A549 (cell line): ENCODE measurements around the gene POU1F1. TPM values are rescaled to one million over a fixed set of nuclear protein-coding genes. Genes with fewer than 3 reads are reported as not detected.
A peak's percentile ranks its signal among the peaks of the same experiment; 100 is the strongest.

Experiments
- ATAC-seq, 2 experiments: fragments of 200-7000 bp in 1 of 2; fragments of >200 bp in 1 of 2; cut with Nextera tagmentation in 1 of 2; cut with Tn5 transposase in 1 of 2; 3 replicates each; pipeline versions ENCODE4 v1.8.0 to v1.9.1; 2018 to 2020; ENCODE audit warnings: mild to moderate bottlenecking in 1 of 2, moderate library complexity in 1 of 2
- CTCF ChIA-PET: fragments of 300-600 bp; sonication (Branson Sonifier 250); formaldehyde crosslinking; extraction: SDS; loops from one replicate; lab custom pipeline; 2021; ENCODE audit warnings: antibody characterized with exemption, inconsistent platforms; lab: Yijun Ruan, JAX
- POLR2A ChIA-PET: fragments of 350-600 bp; formaldehyde crosslinking; extraction: SDS; loops from one replicate; lab custom pipeline; 2021; ENCODE audit warnings: antibody characterized with exemption, inconsistent platforms; lab: Yijun Ruan, JAX
- DNase-seq, 2 experiments: peaks; one replicate each; pipeline versions ENCODE4 v3.0.0 to v3.0.0-alpha.2; 2011 to 2016; ENCODE audit warnings: low read depth in 1 of 2, low spot score in 1 of 2
- FAIRE-seq: peaks from 2 replicates; lab custom pipeline; 2011; peaks lifted over from hg19 to GRCh38; lab: Jason Lieb, UNC
- H3K27ac ChIP-seq, 2 experiments: fragments of >200 bp; sonication (Bioruptor Twin); formaldehyde crosslinking; 3 replicates each; pipeline ENCODE4 v1.5.1; 2016 to 2017
- H3K4me1 ChIP-seq: fragments of >200 bp; sonication (Bioruptor Twin); formaldehyde crosslinking; 3 replicates; pipeline ENCODE4 v1.6.1; 2016
- H3K4me2 ChIP-seq: fragments of >200 bp; sonication (Bioruptor Twin); formaldehyde crosslinking; 3 replicates; pipeline ENCODE4 v1.6.1; 2016
- H3K4me3 ChIP-seq: fragments of >200 bp; sonication (Bioruptor Twin); formaldehyde crosslinking; 3 replicates; pipeline ENCODE4 v1.5.1; 2016
- H3K9me3 ChIP-seq: fragments of >200 bp; sonication (Bioruptor Twin); formaldehyde crosslinking; 3 replicates; pipeline ENCODE4 v1.6.1; 2016
- CEBPB ChIP-seq, 2 experiments: fragments of >200 bp in 1 of 2; sonication (Bioruptor Twin) in 1 of 2; formaldehyde crosslinking in 1 of 2; IDR thresholded peaks; 2 replicates each; pipeline ENCODE4 v1.6.1; 2012 to 2016
- CHD2 ChIP-seq: fragments of 150-350 bp; IDR thresholded peaks from 2 replicates; pipeline ENCODE4 v1.6.1; 2014; ENCODE audit warnings: low read length; ENCODE audit not compliant: partially characterized antibody
- ELK1 ChIP-seq: fragments of 150-350 bp; IDR thresholded peaks from 2 replicates; pipeline ENCODE4 v1.6.1; 2014; ENCODE audit warnings: low read depth, mild to moderate bottlenecking, low read length
- FOSB ChIP-seq: fragments of 250-450 bp; sonication (Bioruptor Pico); IDR thresholded peaks from 2 replicates; pipeline ENCODE4 v1.5.0; 2020; ENCODE audit warnings: mild to moderate bottlenecking, moderate library complexity
- FOSL2 ChIP-seq, 2 experiments: fragments of 450-650 bp in 1 of 2; fragments of >200 bp in 1 of 2; sonication (Bioruptor Twin) in 1 of 2; formaldehyde crosslinking; IDR thresholded peaks; 2 replicates each; pipeline versions ENCODE4 v1.5.0 to v1.6.1; 2016 to 2020; ENCODE audit warnings: mild to moderate bottlenecking in 1 of 2, moderate library complexity in 1 of 2
- FOXS1 ChIP-seq: fragments of 250-450 bp; sonication (Bioruptor Pico); IDR thresholded peaks from 2 replicates; pipeline ENCODE4 v1.5.0; 2020; ENCODE audit warnings: mild to moderate bottlenecking, moderate library complexity
- GATA3 ChIP-seq: IDR thresholded peaks from 2 replicates; pipeline ENCODE4 v1.6.1; 2012; ENCODE audit warnings: borderline replicate concordance
- HDAC2 ChIP-seq: fragments of 200-600 bp; sonication (generic); IDR thresholded peaks from 2 replicates; pipeline ENCODE4 v1.6.1; 2016
- HMGXB4 ChIP-seq: fragments of 250-450 bp; sonication (Bioruptor Pico); IDR thresholded peaks from 2 replicates; pipeline ENCODE4 v1.5.0; 2021; ENCODE audit warnings: mild to moderate bottlenecking, moderate library complexity, borderline replicate concordance
- HOXA7 ChIP-seq: fragments of 250-450 bp; sonication (Bioruptor Pico); IDR thresholded peaks from 2 replicates; pipeline ENCODE4 v1.5.0; 2020; ENCODE audit warnings: mild to moderate bottlenecking, moderate library complexity
- HOXB13 ChIP-seq: fragments of 250-450 bp; sonication (Bioruptor Pico); IDR thresholded peaks from 2 replicates; pipeline ENCODE4 v1.5.0; 2020; ENCODE audit warnings: low read depth, mild to moderate bottlenecking, moderate library complexity
- JUN ChIP-seq, 2 experiments: fragments of >200 bp; sonication (Bioruptor Twin); formaldehyde crosslinking; IDR thresholded peaks; 2 replicates in 1 of 2; 3 replicates in 1 of 2; pipeline ENCODE4 v1.6.1; 2016 to 2017
- KDM1A ChIP-seq: fragments of 200-600 bp; sonication (generic); IDR thresholded peaks from 2 replicates; pipeline ENCODE4 v1.6.1; 2016; ENCODE audit warnings: low read depth, mild to moderate bottlenecking
- KDM5A ChIP-seq: fragments of 200-600 bp; sonication (generic); IDR thresholded peaks from 2 replicates; pipeline ENCODE4 v1.6.1; 2016; ENCODE audit warnings: antibody characterized with exemption, mild to moderate bottlenecking
- MAZ ChIP-seq: fragments of 150-350 bp; IDR thresholded peaks from 2 replicates; pipeline ENCODE4 v1.6.1; 2014; ENCODE audit warnings: antibody characterized with exemption, low read depth, low read length, borderline replicate concordance
- NPAS2 ChIP-seq: fragments of 250-450 bp; sonication (Bioruptor Pico); IDR thresholded peaks from 2 replicates; pipeline ENCODE4 v1.8.0; 2022; ENCODE audit warnings: mild to moderate bottlenecking, moderate library complexity, borderline replicate concordance
- POLR2A ChIP-seq: IDR thresholded peaks from 2 replicates; pipeline ENCODE4 v1.6.1; 2012; ENCODE audit warnings: mild to moderate bottlenecking, low read length
- RFX5 ChIP-seq: fragments of 450-650 bp; IDR thresholded peaks from 2 replicates; pipeline ENCODE4 v1.7.1; 2014; ENCODE audit warnings: antibody characterized with exemption, mild to moderate bottlenecking, moderate library complexity
- TFCP2L1 ChIP-seq: fragments of 250-450 bp; sonication (Bioruptor Pico); IDR thresholded peaks from 2 replicates; pipeline ENCODE4 v1.5.0; 2021; ENCODE audit warnings: mild to moderate bottlenecking
- TP53 ChIP-seq: fragments of 250-450 bp; sonication (Bioruptor Pico); IDR thresholded peaks from 2 replicates; pipeline ENCODE4 v1.5.0; 2021; ENCODE audit warnings: mild to moderate bottlenecking, moderate library complexity
- ZC3H11A ChIP-seq: fragments of 450-650 bp; IDR thresholded peaks from 2 replicates; pipeline ENCODE4 v1.6.1; 2014; ENCODE audit warnings: antibody characterized with exemption, mild to moderate bottlenecking
- ZFP36 ChIP-seq: fragments of 450-650 bp; IDR thresholded peaks from 2 replicates; pipeline ENCODE4 v1.6.1; 2014; ENCODE audit warnings: borderline replicate concordance; ENCODE audit not compliant: partially characterized antibody
- ZNF302 ChIP-seq: fragments of 250-450 bp; sonication (Bioruptor Pico); IDR thresholded peaks from 2 replicates; pipeline ENCODE4 v1.9.0; 2021; ENCODE audit warnings: inconsistent platforms, mild to moderate bottlenecking, moderate library complexity
- ZSCAN20 ChIP-seq: fragments of 250-450 bp; sonication (Bioruptor Pico); IDR thresholded peaks from 2 replicates; pipeline ENCODE4 v1.8.0; 2022; ENCODE audit warnings: mild to moderate bottlenecking, moderate library complexity
- WGBS: methylation state at CpG from one replicate; pipeline ENCODE4 v1.1.6; 2017; ENCODE audit errors: missing lambda C conversion rate; 5-methylcytosine and 5-hydroxymethylcytosine counted together
- polyA plus RNA-seq, 4 experiments: library from polyadenylated mRNA; depleted of rRNA in 3 of 4; stranded (reverse); fragments of >200 nt; fragmentation: RNase III in 1 of 4; extraction: RNeasy Plus Mini Kit Qiagen cat#74134 plus additional on column Dnase treatment in 1 of 4; gene quantifications; 2 replicates in 3 of 4; 3 replicates in 1 of 4; pipeline ENCODE4 v1.2.3, GENCODE V29; 2011 to 2017
- TF ChIP-seq, protein P1 (sequence below): IDR thresholded peaks from 2 replicates; pipeline ENCODE4 v1.6.1; 2012; ENCODE audit warnings: low read depth, borderline replicate concordance
- TF ChIP-seq, protein P2 (sequence below): fragments of >200 bp; sonication (Bioruptor Twin); formaldehyde crosslinking; IDR thresholded peaks from 3 replicates; pipeline ENCODE4 v1.6.1; 2016
- TF ChIP-seq, protein P3 (sequence below): IDR thresholded peaks from 2 replicates; pipeline ENCODE4 v1.6.1; 2012

The POU1F1 gene
- polyA plus RNA-seq, 2 of the 4 experiments (the other 2 are of a cell fraction), result 0.59 TPM; not detected in 1

GRCh38 chr3:87272718-87273341 lies 3.6 kb downstream of the POU1F1 start:
- Histone ChIP-seq H3K4me2 (no peak overlapping the region), H3K9me3 (no peaks in the 10 kb centered on the region), H3K4me1 (no peaks in the 10 kb centered on the region), H3K27ac (no peak overlapping the region), H3K4me3 (no peak overlapping the region)
- FAIRE-seq (no peak), ATAC-seq (no peak), DNase-seq (no peak)
- TF ChIP-seq CEBPB (IDR thresholded peaks at IDR 0.05) (no peak), HDAC2 (no peak), CHD2 (no peak), JUN (IDR thresholded peaks at IDR 0.05) (no peak), KDM1A (no peak), ZC3H11A (no peak), RFX5 (no peak), TFCP2L1 (no peak), FOSB (CRISPR knock-in tag) (no peak), HMGXB4 (CRISPR knock-in tag) (no peak), ZSCAN20 (CRISPR knock-in tag) (no peak), MAZ (no peak), ELK1 (no peak), GATA3 (no peak)
- CTCF ChIA-PET, result interaction anchor here (1.9 kb wide), 1 partner anchor 12 kb away, joined by 4 read pairs; no protein-coding TSS in a partner anchor
- 89% methylated on average over 4 of the region's 4 CpGs for WGBS
- POLR2A ChIA-PET, result no interaction called here

DNA sequence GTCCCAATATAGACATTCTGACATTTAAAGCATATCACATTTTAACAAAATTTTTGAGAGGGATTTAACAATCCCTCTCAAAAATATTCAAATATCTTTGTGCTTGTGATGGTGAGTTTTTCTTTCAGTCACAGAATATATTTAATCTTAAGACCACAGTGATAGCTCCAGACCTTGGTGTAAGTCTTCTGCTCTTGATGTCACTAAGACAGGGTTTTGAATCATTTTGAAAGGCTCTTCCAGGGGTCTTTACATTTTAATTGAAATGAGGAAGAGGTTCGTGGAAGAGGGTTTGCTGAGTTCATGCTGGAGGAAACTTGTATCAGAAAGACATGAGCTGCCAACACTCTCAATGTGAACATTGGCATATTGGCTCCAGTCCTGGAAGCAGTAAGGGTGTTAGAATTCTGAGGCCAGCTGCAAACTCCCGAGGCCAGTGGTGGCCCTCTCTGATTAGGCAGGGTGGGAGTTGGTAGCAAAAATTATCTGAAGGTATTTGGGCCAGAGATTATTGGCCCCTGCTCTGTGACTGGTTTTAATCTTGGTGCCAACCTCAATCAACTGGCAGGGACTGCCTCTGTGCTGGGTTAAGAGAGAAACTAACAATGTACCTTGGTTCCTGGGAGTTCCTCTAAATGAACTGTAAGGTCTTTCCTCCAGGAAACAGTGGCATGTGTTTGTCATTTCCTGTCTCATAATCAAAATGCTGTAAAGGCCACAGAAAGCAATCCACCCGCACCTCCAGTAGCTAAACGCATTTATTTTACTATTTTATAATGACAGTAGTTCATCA lies 5.3 kb downstream of the POU1F1 start:
- ATAC-seq (no peak), DNase-seq (no peak), FAIRE-seq (no peak)
- ChIA-PET POLR2A (no interaction called here), CTCF (interaction anchor here (0.6 to 1.9 kb wide), 5 partner anchors 10 to 160 kb away, joined by 3 to 7 read pairs (median 3); no protein-coding TSS in a partner anchor)
- Histone ChIP-seq H3K4me3 (no peak overlapping the region), H3K4me1 (no peaks in the 10 kb centered on the region), H3K27ac (0 out of 6 replicates have a peak overlapping the region, but pooled peaks of 1 of the 2 experiments have one; percentile 10), H3K9me3 (no peaks in the 10 kb centered on the region), H3K4me2 (no peak overlapping the region)
- 76% methylated on average over 4 of the region's 4 CpGs for WGBS
- TF ChIP-seq HDAC2 (no peak), HOXB13 (no peak), NPAS2 (no peak), KDM1A (no peak), ZNF302 (CRISPR knock-in tag) (no peak), GATA3 (no peak), POLR2A (no peak), HOXA7 (CRISPR knock-in tag) (no peak), TP53 (CRISPR knock-in tag) (no peak), FOXS1 (no peak), ZC3H11A (no peak), FOSL2 (IDR thresholded peaks at IDR 0.05) (no peak), FOSL2 (CRISPR knock-in tag; IDR thresholded peaks at IDR 0.05) (no peak), ZFP36 (no peak), JUN (IDR thresholded peaks at IDR 0.05) (no peak), KDM5A (no peak)
- TF ChIP-seq, protein P1, sequence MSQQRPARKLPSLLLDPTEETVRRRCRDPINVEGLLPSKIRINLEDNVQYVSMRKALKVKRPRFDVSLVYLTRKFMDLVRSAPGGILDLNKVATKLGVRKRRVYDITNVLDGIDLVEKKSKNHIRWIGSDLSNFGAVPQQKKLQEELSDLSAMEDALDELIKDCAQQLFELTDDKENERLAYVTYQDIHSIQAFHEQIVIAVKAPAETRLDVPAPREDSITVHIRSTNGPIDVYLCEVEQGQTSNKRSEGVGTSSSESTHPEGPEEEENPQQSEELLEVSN, result no peak
- TF ChIP-seq, protein P2, sequence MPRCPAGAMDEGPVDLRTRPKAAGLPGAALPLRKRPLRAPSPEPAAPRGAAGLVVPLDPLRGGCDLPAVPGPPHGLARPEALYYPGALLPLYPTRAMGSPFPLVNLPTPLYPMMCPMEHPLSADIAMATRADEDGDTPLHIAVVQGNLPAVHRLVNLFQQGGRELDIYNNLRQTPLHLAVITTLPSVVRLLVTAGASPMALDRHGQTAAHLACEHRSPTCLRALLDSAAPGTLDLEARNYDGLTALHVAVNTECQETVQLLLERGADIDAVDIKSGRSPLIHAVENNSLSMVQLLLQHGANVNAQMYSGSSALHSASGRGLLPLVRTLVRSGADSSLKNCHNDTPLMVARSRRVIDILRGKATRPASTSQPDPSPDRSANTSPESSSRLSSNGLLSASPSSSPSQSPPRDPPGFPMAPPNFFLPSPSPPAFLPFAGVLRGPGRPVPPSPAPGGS, result no peak
- TF ChIP-seq, protein P3, sequence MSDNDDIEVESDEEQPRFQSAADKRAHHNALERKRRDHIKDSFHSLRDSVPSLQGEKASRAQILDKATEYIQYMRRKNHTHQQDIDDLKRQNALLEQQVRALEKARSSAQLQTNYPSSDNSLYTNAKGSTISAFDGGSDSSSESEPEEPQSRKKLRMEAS, result no peak
